ENCODE measurements around the gene PPP1R3A.

GRCh38 chr7:113883096-113883495, 35.7 kb downstream of the PPP1R3A start:
- TF ChIP-seq MXI1 (conservative IDR thresholded peaks at IDR 0.05; ENCODE audit: poor library complexity, severe bottlenecking) (no peak), CTCF (IDR thresholded peaks at IDR 0.05; ENCODE audit: poor library complexity, severe bottlenecking) (no peak), RAD21 (conservative IDR thresholded peaks at IDR 0.05) (no peak), POLR2AphosphoS5 (IDR thresholded peaks at IDR 0.05) (no peak), SMC3 (conservative IDR thresholded peaks at IDR 0.05; ENCODE audit: poor library complexity) (no peak), EP300 (conservative IDR thresholded peaks at IDR 0.05; ENCODE audit: poor library complexity, severe bottlenecking) (no peak), EZH2 (IDR thresholded peaks at IDR 0.05; ENCODE audit: borderline replicate concordance, insufficient read depth, low read length, poor library complexity, severe bottlenecking) (no peak), TAF1 (IDR thresholded peaks at IDR 0.05; ENCODE audit: low read depth) (no peak)
